Aorta (tissue), 5 donors: ENCODE results near the gene TYR. TPM values are rescaled to one million over a fixed set of nuclear protein-coding genes. Genes with fewer than 3 reads are reported as not detected.
"Not testable (repeated sequence)": the region's sequence is repeated elsewhere in the genome, so short reads cannot be mapped to it uniquely, and the experiment has no call there.

Experiments
- ATAC-seq: fragments of 200-7000 bp; cut with Tn5 transposase; one replicate; pipeline ENCODE4 v1.9.1; 2022; ENCODE audit warnings: moderate library complexity; ENCODE audit not compliant: low FRiP score
- DNase-seq, 2 donors: peaks; one replicate each; pipeline ENCODE4 v3.0.0-alpha.2; 2020
- H3K27ac ChIP-seq, 2 donors: one replicate each; pipeline ENCODE4 v1.5.1; 2013; ENCODE audit warnings: low read length in 2 of 2, mild to moderate bottlenecking in 2 of 2, moderate library complexity in 2 of 2, control low read depth in 1 of 2, inconsistent platforms in 1 of 2, low read depth in 1 of 2
- H3K27me3 ChIP-seq, 2 donors: one replicate each; pipeline ENCODE4 v1.6.1; 2013; ENCODE audit warnings: control low read depth in 1 of 2, low read length in 1 of 2, mild to moderate bottlenecking in 1 of 2, moderate library complexity in 1 of 2; ENCODE audit not compliant: insufficient read depth in 2 of 2, control insufficient read depth in 1 of 2
- H3K36me3 ChIP-seq, 2 donors: one replicate each; pipeline ENCODE4 v1.6.1; 2013; ENCODE audit warnings: control low read depth in 1 of 2, low read length in 1 of 2, mild to moderate bottlenecking in 1 of 2; ENCODE audit not compliant: insufficient read depth in 2 of 2, control insufficient read depth in 1 of 2
- H3K4me1 ChIP-seq, 2 donors: one replicate each; pipeline ENCODE4 v1.6.1; 2013; ENCODE audit warnings: low read length in 2 of 2, control low read depth in 1 of 2, mild to moderate bottlenecking in 1 of 2, moderate library complexity in 1 of 2; ENCODE audit not compliant: insufficient read depth in 2 of 2, control insufficient read depth in 1 of 2
- H3K4me3 ChIP-seq, 2 donors: one replicate each; pipeline ENCODE4 v1.5.1; 2013; ENCODE audit warnings: low read length in 2 of 2, control low read depth in 1 of 2, mild to moderate bottlenecking in 1 of 2
- H3K9me3 ChIP-seq: one replicate; pipeline ENCODE4 v1.6.1; 2013; ENCODE audit warnings: mild to moderate bottlenecking, low read length; ENCODE audit not compliant: control insufficient read depth
- WGBS, 2 donors: extraction: QIAGEN DNeasy Blood & Tissue Kit; methylation state at CpG; one replicate each; pipeline ENCODE4 v1.1.7; 2013; 5-methylcytosine and 5-hydroxymethylcytosine counted together
- intact Hi-C, 2 donors: fragments of 100-400 bp; cut with DNase I; formaldehyde crosslinking; loops; one replicate each; pipeline versions ENCODE4 v1.14.2 to v1.15.0; 2022
- polyA plus RNA-seq, 2 donors: library from polyadenylated mRNA; stranded (reverse); fragments of 200-250 nt; gene quantifications; one replicate each; pipeline ENCODE4 v1.2.3, GENCODE V29; 2013
- total RNA-seq, 2 donors: library from RNA; stranded (reverse); fragmentation: NEBNext Ultra II Directional; extraction: Animal tissue kit (Norgen Biotek cat#: 25700); gene quantifications; one replicate each; pipeline ENCODE4 v1.2.1, GENCODE V29; 2021
- donor health status: healthy with polysubstance abuse.
- donor health status: Bipolar disorder and iron deficiency.
- donor health status: DM: no; HTN: no; CAD: no.
- donor health status: DM: no; HTN: no; CAD: no.
- donor health status: DM: yes; HTN: yes; CAD: no.

Gene TYR
- total and polyA plus RNA-seq, 4 donors = not detected

DNA sequence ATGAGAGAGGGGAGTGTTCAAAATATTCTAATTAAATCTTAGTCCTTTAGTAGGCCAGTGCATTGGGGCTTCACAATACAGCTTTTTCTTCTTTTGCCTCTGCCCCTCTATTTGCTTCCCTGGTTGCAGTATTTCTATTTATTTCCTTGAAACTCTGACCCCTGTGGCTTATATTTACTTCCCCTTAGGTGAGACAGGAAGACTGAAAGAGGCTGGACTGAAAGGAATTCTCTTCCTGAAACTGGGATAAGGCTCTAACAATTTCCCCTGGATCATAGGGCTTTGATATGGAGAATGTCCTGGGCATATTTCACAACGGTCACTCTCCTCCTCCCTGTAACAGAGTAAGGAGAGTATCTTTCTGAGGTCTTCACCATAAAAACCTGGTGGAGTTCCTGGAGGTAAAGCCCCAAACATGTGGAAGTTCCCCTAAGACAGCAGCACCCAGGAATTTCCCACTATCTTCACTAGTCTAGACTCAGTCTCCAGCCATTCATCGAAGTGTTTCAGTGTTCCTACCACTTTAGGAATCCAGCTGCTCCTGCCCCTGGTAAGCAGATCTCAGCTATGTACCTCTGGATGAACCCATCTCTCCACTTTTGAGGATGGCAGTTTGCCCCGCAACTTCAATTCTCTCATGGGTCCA, 103.5 kb downstream of the TYR start:
- H3K9me3 ChIP-seq, H3K27me3 ChIP-seq, ATAC-seq, H3K4me1 ChIP-seq, DNase-seq, H3K27ac ChIP-seq, H3K4me3 ChIP-seq, intact Hi-C loops, H3K36me3 ChIP-seq: not testable (repeated sequence)
- WGBS, 2 donors = 73 to 81% methylated on average over 3 of the region's 3 CpGs

DNA sequence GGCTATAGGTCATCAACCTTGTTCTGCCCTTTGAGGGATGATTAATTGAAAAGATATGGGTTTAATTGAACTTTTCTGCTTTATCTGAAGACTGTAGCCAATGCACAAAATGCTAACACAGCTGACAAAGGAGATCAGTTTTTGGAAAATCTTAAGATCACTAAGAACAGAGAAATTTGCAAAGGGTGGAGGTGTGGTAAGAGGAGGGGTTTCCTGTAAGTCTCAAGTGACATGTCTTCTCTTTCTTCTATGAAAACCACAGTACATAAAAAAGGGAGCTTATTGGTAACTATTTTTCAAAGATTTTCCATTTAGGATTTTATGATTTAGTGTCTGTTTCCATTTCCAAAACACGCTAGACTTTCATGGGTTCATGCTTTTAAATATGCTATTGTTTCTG, 108.9 kb downstream of the TYR start:
- H3K27ac ChIP-seq, ATAC-seq, intact Hi-C loops, H3K4me1 ChIP-seq, DNase-seq, H3K9me3 ChIP-seq, H3K4me3 ChIP-seq, H3K27me3 ChIP-seq, H3K36me3 ChIP-seq: not testable (repeated sequence)
- 88 to 89% methylated on average over 1 of the region's 1 CpG for WGBS, 2 donors

DNA sequence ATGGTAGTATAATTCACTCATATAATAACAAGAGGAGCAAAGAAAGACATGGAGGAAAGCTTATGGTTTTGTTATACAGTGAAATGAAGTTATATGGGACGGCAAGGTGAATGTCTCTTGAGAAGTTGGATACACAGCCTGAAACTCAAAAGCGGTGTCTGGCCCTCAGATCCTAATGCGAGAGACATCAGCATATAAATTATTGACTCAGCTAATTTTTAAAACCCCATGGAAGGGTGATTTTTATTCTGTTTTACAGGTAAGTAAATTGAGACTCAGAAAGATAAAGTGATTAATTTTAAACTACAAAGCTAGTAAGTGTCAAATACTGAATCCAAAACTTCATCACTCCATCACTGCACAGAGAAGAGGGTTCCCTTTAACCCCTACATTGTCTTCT, 110.3 kb downstream of the TYR start:
- H3K9me3 ChIP-seq, DNase-seq, H3K4me3 ChIP-seq, H3K36me3 ChIP-seq, H3K4me1 ChIP-seq, H3K27ac ChIP-seq, ATAC-seq, H3K27me3 ChIP-seq, intact Hi-C loops: not testable (repeated sequence)
- 78 to 82% methylated on average over 3 of the region's 3 CpGs for WGBS, 2 donors

DNA sequence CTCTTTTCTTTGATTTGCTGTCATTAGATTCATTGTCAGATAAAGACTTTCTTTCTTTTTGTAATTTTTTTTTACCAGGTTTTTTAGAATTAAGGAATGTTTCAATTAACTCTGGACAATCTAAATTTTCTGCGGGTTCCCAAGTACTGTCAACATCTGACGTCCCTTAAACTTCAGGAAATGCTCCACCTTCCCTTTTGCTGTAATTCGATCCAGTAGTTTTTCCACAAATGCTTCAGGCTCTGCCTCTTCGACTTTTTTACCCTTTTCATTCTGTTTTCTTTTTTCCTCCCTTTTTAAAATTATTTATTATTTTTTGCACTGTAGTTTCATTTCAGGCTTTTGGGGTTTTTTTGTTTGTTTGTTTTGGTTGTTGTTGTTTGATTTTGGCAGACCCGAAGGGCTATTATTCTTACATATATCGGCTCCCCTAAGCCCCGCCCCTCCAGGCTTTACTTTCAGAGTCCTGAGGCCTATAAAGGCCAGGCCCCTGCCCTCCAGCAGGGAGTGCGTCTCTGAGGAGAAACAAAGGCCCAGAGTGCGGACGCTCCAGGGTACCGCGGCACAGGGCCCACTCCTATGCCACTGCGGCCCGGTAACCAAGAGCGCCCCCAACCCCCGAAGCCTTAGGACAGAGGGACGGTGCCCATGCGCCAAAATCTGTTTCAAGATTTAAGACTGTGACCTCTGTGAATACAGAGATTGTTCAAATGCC, 116.4 kb downstream of the TYR start:
- DNase-seq (peak in 1 of 2 donors; percentile 17), ATAC-seq (peak; percentile 46)
- Histone ChIP-seq H3K4me3 (no peak overlapping the region), H3K27me3 (no peaks in the 10 kb centered on the region), H3K36me3 (no peaks in the 10 kb centered on the region), H3K27ac (no peak overlapping the region), H3K4me1 (no peaks in the 10 kb centered on the region), H3K9me3 (no peaks in the 10 kb centered on the region)
- 30 to 34% methylated on average over 18 of the region's 18 CpGs for WGBS, 2 donors
- intact Hi-C loops = no loop called here

DNA sequence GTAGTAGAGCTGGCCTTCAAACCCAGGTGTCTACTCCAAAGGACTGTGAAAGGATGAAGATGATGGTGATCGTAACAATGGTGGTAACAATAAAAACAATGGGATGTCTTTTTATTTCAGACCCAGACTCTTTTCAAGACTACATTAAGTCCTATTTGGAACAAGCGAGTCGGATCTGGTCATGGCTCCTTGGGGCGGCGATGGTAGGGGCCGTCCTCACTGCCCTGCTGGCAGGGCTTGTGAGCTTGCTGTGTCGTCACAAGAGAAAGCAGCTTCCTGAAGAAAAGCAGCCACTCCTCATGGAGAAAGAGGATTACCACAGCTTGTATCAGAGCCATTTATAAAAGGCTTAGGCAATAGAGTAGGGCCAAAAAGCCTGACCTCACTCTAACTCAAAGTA, 117.3 kb downstream of the TYR start:
- WGBS, 2 donors = 97 to 98% methylated on average over 7 of the region's 7 CpGs
- H3K36me3 ChIP-seq, H3K27ac ChIP-seq, H3K9me3 ChIP-seq, H3K4me1 ChIP-seq, ATAC-seq, H3K27me3 ChIP-seq, intact Hi-C loops, H3K4me3 ChIP-seq: not testable (repeated sequence)
- DNase-seq = peak in 1 of 2 donors; percentile 53

DNA sequence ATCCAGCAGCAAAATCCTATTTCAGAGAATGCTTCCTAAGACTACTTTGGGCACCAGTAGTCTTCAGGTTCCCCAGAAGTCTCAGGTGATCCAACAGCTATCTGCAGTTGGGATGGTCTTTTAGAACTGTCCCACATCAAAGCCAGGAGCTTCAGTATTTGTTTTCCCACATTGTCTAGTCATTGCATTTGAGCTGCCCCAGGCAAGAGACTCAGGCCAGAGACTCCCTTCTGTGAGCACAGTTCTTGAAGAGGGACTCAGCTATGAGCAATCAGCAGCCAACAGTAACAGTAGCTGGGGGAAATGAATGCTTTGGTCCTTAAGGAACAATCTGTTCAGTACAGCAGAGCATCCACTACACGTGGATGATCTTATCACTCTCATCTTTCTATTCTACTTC, 125.4 kb downstream of the TYR start:
- H3K4me1 ChIP-seq, H3K27me3 ChIP-seq, intact Hi-C loops, H3K36me3 ChIP-seq, DNase-seq, H3K27ac ChIP-seq, H3K4me3 ChIP-seq, H3K9me3 ChIP-seq, ATAC-seq: not testable (repeated sequence)
- WGBS, 2 donors = 28 to 67% methylated on average over 1 of the region's 1 CpG

DNA sequence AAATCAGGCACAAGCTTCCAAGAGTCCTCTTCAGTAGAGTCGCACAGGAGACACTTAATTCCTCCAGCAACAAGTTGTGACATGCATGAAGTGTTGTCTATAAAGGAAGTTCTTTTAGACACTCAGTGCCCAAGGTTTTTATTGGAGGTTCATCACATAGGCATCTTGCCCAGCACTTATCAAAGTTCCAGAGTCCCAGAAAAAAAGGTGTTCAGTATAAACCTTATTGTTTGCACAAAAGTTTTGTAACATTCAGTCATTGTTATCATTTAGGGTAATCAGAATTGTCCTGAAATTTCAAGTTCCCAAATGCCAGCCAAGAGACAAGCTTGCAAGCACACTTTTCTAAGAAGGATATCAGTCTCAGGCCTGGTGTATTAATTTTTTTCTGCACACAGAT, 130.6 kb downstream of the TYR start:
- intact Hi-C loops, H3K27ac ChIP-seq: not testable (repeated sequence)
- 96% methylated on average over 1 of the region's 1 CpG for WGBS, 2 donors

DNA sequence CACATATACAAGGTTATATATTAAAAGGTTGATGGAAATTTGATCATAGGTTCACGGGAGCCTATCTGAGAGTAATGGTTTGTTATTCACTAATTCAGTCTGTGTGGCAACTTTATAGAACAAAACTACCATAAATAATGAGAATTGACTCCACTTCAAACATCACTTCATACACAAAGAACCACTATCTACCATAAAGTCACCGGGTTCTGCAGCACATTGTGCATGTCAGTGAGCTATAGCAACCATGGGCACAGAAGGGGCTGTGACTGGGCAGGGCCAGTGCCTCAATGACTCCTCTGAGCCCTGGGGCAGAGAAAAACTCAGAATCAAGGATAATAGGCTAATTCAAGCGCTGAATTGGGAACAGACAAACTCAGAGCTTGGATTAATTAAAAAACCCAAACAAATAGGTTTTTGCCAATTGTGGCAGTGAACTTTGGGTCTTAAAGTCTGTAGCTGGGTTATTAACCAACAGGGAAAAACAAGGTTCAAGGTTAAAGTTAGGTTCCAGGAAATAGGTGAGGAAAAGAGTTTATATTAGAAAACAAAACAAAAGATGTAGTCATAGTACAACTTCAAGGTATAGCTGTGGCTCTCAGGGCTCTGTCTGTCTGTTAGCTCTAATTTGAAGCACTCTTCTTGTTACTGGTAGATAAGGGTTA, 131.8 kb downstream of the TYR start:
- H3K4me1 ChIP-seq, H3K9me3 ChIP-seq, H3K36me3 ChIP-seq, H3K27ac ChIP-seq, intact Hi-C loops, H3K4me3 ChIP-seq, ATAC-seq, DNase-seq, H3K27me3 ChIP-seq: not testable (repeated sequence)
- WGBS, 2 donors = 80 to 84% methylated on average over 3 of the region's 3 CpGs

More for the DNA sequence above, 130.6 kb downstream of the TYR start:
- not testable (repeated sequence) for ATAC-seq, H3K9me3 ChIP-seq, H3K36me3 ChIP-seq, H3K4me1 ChIP-seq, H3K27me3 ChIP-seq, H3K4me3 ChIP-seq, DNase-seq

DNA sequence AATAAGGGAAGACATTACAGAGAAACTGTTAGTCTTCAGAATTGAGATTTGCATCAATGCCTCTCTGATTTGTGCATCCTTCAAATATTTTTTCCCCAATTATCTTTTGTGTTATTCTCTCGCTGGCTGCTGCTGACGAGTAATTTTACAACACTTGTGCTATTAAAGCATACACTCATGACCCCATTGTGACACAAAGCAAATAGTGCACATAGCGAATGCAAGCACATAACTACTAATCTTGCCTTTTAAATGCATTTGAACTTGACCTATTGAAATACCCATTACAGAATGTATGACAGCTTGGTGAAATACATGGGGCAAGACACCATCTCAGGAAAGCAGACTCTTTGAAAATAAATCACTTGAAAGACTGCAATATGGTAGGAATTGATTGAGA, 132.9 kb downstream of the TYR start:
- H3K36me3 ChIP-seq, H3K27me3 ChIP-seq, H3K4me3 ChIP-seq, H3K4me1 ChIP-seq, ATAC-seq, intact Hi-C loops, DNase-seq, H3K9me3 ChIP-seq, H3K27ac ChIP-seq: not testable (repeated sequence)
- 62 to 74% methylated on average over 3 of the region's 3 CpGs for WGBS, 2 donors
